Glutamatergic neuron (in vitro differentiated cells): ENCODE data around the gene ANKH. TPM values are rescaled to one million over a fixed set of nuclear protein-coding genes. Genes with fewer than 3 reads are reported as not detected.

Experiments
- DNase-seq: peaks from one replicate; pipeline ENCODE4 v3.0.0; 2022
- H3K27ac Mint-ChIP-seq: one replicate; pipeline ENCODE4 v1.8.0; 2020; ENCODE audit warnings: mild to moderate bottlenecking, mixed read lengths, inconsistent platforms; ENCODE audit not compliant: unreplicated experiment
- H3K27me3 Mint-ChIP-seq: one replicate; pipeline ENCODE4 v1.8.0; 2020; ENCODE audit warnings: mild to moderate bottlenecking, moderate library complexity, mixed read lengths, inconsistent platforms; ENCODE audit not compliant: unreplicated experiment
- H3K36me3 Mint-ChIP-seq: one replicate; pipeline ENCODE4 v1.8.0; 2020; ENCODE audit warnings: mild to moderate bottlenecking, mixed read lengths, inconsistent platforms; ENCODE audit not compliant: unreplicated experiment
- H3K4me1 Mint-ChIP-seq: one replicate; pipeline ENCODE4 v1.8.0; 2020; ENCODE audit warnings: mild to moderate bottlenecking, low read depth, mixed read lengths, inconsistent platforms; ENCODE audit not compliant: unreplicated experiment
- H3K4me3 Mint-ChIP-seq: one replicate; pipeline ENCODE4 v1.8.0; 2020; ENCODE audit warnings: mild to moderate bottlenecking, mixed read lengths, inconsistent platforms; ENCODE audit not compliant: unreplicated experiment
- H3K9me3 Mint-ChIP-seq: one replicate; pipeline ENCODE4 v1.8.0; 2020; ENCODE audit warnings: mild to moderate bottlenecking, moderate library complexity, mixed read lengths, inconsistent platforms; ENCODE audit not compliant: unreplicated experiment
- total RNA-seq: library from RNA; stranded (reverse); fragmentation: NEBNext Ultra II Directional; extraction: Animal tissue kit (Norgen Biotek cat#: 25700); gene quantifications from one replicate; pipeline ENCODE4 v1.2.1, GENCODE V29; 2021; ENCODE audit not compliant: unreplicated experiment
- TF ChIP-seq, protein P1 (sequence below): fragments of 200-600 bp; sonication (generic); IDR thresholded peaks from one replicate; pipeline ENCODE4 v1.5.0; 2021; ENCODE audit not compliant: partially characterized antibody, unreplicated experiment

ANKH gene
- total RNA-seq, 1 donor from 2014 or later, result 83.3 TPM

- H3K4me3 Mint-ChIP-seq, result no peak overlapping the region
- DNase-seq, result no peak
- H3K27ac Mint-ChIP-seq, result no peak overlapping the region
- H3K27me3 Mint-ChIP-seq, result no peaks in the 10 kb centered on the region
- H3K9me3 Mint-ChIP-seq, result no peaks in the 10 kb centered on the region
- H3K36me3 Mint-ChIP-seq, result no peaks in the 10 kb centered on the region
- no peaks in the 10 kb centered on the region for H3K4me1 Mint-ChIP-seq
- TF ChIP-seq, protein P1, sequence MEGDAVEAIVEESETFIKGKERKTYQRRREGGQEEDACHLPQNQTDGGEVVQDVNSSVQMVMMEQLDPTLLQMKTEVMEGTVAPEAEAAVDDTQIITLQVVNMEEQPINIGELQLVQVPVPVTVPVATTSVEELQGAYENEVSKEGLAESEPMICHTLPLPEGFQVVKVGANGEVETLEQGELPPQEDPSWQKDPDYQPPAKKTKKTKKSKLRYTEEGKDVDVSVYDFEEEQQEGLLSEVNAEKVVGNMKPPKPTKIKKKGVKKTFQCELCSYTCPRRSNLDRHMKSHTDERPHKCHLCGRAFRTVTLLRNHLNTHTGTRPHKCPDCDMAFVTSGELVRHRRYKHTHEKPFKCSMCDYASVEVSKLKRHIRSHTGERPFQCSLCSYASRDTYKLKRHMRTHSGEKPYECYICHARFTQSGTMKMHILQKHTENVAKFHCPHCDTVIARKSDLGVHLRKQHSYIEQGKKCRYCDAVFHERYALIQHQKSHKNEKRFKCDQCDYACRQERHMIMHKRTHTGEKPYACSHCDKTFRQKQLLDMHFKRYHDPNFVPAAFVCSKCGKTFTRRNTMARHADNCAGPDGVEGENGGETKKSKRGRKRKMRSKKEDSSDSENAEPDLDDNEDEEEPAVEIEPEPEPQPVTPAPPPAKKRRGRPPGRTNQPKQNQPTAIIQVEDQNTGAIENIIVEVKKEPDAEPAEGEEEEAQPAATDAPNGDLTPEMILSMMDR, result no peak
Observed at GRCh38 chr5:14900693-14901461, 29.3 kb upstream of the ANKH start.

GRCh38 chr5:14896131-14896530 lies 24.6 kb upstream of the ANKH start:
- Mint-ChIP-seq H3K27me3 (no peaks in the 10 kb centered on the region), H3K9me3 (no peaks in the 10 kb centered on the region), H3K27ac (no peak overlapping the region), H3K4me3 (no peak overlapping the region), H3K36me3 (no peaks in the 10 kb centered on the region), H3K4me1 (no peaks in the 10 kb centered on the region)
- no peak for DNase-seq
- TF ChIP-seq, protein P1, result no peak

- TF ChIP-seq, protein P1, result no peak
- Mint-ChIP-seq H3K27ac (no peak overlapping the region), H3K4me3 (no peak overlapping the region), H3K4me1 (peaks cover 4% of the 10 kb centered on the region), H3K36me3 (no peaks in the 10 kb centered on the region), H3K9me3 (no peaks in the 10 kb centered on the region), H3K27me3 (no peaks in the 10 kb centered on the region)
- DNase-seq, result no peak
Observed at GRCh38 chr5:14895301-14895700, 23.7 kb upstream of the ANKH start.

- no peaks in the 10 kb centered on the region for H3K27me3 Mint-ChIP-seq
- no peak for DNase-seq
- H3K9me3 Mint-ChIP-seq, result no peaks in the 10 kb centered on the region
- H3K4me3 Mint-ChIP-seq, result no peak overlapping the region
- no peaks in the 10 kb centered on the region for H3K36me3 Mint-ChIP-seq
- no peak overlapping the region for H3K27ac Mint-ChIP-seq
- TF ChIP-seq, protein P1, result no peak
- peaks cover 4% of the 10 kb centered on the region for H3K4me1 Mint-ChIP-seq
Observed at GRCh38 chr5:14894748-14895147, 23.2 kb upstream of the ANKH start.

DNA sequence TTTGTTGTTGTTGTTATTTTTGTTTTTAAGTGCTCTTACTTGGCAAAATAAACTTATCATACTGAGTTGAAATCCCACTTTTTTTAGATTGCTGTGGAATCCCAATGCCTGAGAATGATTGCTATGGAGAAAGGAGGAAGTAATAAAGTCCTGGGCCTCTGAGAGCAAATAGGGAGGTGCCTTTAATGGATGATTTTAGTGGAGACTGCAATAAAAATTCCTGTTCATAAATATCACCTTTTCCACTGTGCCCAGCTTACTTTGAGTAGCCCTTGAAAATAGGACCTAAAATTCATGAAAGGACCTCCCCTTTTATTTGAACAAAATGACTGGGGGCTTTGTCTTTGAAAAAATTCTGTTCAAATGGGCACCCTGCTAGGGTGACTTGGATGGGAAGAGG lies 21.8 kb upstream of the ANKH start:
- no peak overlapping the region for H3K27ac Mint-ChIP-seq
- DNase-seq, result no peak
- H3K9me3 Mint-ChIP-seq, result no peaks in the 10 kb centered on the region
- H3K4me3 Mint-ChIP-seq, result no peak overlapping the region
- TF ChIP-seq, protein P1, result no peak
- H3K27me3 Mint-ChIP-seq, result no peaks in the 10 kb centered on the region
- H3K4me1 Mint-ChIP-seq, result peaks cover 4% of the 10 kb centered on the region
- H3K36me3 Mint-ChIP-seq, result no peaks in the 10 kb centered on the region
